Activated CD8-positive, alpha-beta memory T cell treated with anti-CD3 and anti-CD28 coated beads, Interleukin-2, amount 50 U/mL, for 24 hours (primary cell): ENCODE results near the gene ADAMTS14.

Experiments used
- DNase-seq: peaks from one replicate; pipeline ENCODE4 v3.0.0-alpha.2; 2020; ENCODE audit errors: extremely low read depth

ADAMTS14 gene

DNA sequence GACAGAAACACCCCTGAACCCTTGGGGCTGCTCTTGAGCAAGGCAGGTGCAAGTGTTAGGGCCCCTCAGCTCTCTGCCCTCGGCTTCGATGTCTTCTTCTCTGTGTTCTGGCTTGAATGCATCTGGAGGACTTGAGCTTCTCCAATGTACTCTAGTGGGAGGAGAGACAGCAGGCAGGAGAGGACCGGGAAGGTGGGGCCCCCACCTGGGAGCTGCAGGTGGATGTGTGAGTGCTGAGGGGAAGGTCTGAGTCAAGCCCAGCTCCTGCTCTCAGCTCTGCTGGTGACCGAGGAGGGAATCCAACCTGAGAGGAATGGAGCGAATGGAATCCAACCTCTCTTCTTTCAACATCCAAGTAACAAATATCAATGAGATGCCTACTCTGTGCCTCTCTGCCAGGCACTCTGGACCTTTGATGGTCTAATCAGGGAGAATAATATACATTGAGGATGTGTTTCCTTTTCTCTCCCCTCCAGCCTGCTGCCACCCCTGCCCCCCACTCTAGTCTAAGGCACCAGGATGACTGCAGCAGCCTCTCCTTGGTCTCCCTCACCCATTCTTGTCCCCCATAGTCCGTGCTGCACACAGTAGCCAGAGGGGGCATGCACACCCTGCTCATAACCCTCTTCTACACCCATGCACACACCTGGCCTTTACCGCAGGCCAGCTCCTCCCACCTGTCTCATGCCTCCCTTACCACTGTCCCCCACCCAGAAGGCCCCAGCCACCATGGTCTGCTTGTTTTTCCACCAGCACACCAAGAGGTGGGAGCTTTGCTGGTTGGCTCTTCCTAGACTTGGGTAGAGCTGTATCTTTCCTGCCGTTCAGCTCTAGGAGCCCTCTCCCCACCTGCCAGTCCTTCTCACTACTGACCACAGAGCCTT, 99.2 kb downstream of the ADAMTS14 start:
- DNase-seq, result no peak

DNA sequence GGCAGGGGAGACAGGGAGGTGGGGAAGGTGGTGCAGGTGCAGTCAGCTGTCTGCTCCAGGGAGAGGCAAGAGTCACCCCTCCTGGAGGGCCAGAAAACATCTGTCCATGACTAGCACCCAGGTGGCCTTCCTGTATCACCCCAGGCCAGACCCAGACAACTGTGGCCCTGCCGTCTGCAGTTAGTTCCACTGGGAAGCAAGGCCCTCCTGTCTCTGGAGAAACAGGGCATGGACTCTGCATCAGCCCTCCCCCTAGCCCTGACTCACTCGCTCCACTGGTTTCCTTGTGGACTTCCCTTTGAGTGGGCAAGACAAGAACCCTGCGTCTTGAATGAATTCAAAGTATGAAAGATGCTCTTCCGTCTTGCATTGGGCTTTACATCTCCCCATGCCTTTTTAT, 100.3 kb downstream of the ADAMTS14 start:
- DNase-seq, result no peak

DNA sequence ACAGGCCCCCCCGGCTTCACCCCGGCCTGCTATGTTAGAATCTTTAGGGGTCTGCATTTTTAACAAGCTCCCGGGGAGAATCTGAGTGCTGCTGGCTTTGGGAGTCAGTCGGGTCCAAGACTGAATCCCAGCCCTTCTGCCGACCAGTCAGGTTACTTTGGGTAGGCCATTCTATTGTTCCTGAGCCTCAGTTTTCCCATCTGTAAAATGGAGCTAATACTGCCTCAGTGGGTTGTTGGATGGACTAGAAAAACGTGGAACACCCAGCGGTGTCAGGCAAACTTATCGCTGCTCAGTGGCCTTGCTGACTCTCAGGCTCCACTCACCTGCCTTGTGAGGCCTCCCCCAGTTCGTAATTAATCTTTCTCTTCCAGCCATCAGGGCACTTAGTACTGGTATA, 101.2 kb downstream of the ADAMTS14 start:
- no peak for DNase-seq

DNA sequence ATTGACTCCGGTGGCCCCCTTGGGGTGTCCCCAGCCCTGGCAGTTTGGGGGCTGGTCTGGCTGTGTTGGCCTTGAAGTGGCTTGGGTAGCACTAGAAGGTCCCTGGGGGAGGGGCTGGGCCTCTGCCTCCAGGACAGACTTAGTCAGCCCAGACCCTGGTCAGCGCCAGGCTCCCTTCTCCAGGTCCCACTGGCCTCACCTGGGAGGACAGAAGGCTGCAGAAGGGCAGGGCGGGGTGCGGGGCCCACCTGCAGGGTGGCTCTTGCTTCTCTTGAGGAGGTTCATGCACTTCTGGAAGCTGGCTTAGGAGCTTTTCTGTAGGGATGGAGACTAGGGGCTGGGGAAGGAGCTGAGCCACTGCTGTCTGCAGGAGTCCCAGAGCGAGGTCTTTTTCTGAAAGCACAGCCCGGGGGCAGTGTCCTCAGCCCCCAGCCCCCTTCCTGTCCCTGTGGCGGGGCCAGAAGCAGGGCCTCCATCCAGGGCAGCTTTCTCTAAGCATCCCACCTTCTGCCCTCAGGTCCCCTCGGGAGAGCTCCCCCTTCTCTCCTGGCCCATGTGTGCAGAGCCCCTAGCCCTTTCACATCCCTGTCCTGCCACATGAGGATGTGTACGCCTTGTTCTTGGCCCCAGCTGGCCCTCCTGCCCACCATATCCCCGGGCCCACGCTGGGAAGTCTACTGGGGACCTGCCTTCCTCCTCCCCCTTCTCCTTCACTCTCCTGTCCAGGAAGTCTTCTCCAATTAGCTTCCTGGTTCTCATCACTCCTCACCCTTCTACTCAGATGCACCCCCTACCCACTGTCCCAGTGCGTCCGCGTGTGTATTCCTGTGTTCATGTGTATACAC, 101.9 kb downstream of the ADAMTS14 start:
- no peak for DNase-seq

DNA sequence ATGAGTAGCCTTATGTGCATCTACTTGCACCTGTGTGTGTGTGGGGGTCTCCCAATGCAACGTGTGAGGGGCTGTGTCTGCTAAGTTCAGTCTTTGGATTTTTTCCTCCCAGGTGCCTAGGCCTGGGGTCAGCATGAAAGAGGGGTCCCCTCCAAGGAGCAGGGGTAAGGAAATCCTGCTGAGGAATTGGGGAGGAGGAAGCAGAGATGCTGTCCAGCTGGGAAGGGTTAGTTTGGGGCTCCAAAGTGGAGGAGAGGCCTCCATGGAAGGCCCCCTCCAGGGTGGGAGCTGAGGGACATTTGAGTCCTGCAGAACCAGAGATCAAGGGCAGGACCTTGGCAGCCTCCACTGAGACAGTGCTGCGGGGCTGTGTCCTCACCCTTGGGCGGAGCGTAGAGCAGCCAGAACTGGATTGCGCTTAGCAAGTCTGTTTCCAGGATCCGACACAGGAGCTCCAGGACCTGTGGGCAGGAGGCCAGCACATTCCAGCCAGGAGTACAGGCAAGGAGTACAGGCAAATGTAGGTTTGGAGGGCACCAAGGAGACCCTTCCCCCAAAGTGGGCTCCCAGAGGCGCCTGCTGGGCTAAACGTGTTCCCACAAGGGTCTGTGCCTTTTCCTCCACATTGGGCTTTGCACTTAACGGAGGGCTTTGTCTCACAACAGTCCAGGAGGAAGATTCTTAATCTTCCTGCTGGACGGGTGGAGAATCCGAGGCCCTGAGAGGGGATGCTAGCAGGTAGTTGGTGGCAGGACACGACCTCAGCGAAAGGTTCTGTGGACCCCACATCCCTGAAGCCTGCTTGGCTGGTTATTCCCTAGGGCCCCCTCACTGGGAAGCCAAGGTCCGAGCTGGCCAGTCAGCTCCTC, 102.7 kb downstream of the ADAMTS14 start:
- DNase-seq, result no peak

DNA sequence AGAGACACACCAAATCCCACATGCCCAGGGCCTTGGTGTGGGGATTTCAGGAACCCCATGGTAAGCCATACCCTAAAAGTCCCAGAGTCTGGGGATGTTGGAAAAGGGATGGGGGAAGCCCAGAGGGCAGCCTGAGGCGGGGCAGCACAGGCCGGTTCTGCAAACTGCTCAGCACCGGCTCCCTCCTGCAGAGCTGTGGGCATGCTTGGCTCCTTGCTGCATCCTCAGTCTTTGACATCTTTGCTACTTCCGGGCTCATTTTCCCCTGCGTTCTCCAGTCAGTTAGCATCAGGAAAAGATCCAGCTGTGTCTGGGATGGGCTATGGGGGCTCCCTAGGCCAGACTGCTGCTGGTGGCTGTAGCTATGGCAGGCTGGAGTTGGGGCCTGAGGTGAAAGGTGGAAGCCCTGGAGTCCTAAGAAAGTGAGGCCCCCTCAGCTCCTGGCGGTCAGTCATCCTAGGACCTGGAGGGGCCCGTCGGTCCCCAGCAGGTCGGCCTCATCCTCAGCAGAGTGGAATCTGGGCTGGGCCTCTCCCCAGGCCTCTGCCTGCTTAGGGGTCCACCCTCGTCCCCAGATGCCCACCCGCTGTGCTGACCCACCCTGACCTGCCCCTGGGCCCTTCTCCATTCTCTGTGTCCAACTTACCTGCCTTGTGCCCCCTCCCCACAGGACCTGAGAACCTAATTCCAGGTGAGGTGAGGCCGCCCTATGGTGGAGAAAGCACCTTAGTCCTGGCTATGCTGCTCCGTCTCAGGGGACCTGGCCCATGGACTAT, 103.6 kb downstream of the ADAMTS14 start:
- DNase-seq, result no peak

DNA sequence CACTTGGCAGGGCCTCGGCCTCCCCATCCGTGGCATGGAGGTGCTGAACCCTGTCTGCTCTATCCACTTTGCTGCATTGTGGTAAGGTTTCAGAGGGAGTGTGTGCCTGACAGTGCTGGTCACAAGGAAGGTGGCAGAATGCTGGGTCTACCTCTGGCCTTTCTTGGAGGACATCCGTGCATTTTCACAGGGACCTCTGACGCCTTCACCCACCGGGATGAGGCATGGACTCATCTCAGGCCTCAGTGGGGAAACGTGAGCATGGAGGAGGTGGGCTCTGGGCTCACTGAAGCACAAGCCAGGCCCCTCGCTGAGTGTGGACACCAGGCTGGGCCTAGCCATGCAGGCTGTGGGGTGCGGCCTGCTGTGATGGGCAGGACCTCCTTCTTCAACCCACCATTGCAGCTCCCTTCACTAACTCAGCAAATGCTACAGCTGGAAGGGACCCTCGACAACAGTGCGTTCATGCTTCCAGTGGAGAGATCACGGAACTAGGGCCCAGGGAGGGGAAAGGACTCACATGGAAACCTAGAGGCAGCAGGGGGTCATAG, 104.2 kb downstream of the ADAMTS14 start:
- DNase-seq, result no peak

DNA sequence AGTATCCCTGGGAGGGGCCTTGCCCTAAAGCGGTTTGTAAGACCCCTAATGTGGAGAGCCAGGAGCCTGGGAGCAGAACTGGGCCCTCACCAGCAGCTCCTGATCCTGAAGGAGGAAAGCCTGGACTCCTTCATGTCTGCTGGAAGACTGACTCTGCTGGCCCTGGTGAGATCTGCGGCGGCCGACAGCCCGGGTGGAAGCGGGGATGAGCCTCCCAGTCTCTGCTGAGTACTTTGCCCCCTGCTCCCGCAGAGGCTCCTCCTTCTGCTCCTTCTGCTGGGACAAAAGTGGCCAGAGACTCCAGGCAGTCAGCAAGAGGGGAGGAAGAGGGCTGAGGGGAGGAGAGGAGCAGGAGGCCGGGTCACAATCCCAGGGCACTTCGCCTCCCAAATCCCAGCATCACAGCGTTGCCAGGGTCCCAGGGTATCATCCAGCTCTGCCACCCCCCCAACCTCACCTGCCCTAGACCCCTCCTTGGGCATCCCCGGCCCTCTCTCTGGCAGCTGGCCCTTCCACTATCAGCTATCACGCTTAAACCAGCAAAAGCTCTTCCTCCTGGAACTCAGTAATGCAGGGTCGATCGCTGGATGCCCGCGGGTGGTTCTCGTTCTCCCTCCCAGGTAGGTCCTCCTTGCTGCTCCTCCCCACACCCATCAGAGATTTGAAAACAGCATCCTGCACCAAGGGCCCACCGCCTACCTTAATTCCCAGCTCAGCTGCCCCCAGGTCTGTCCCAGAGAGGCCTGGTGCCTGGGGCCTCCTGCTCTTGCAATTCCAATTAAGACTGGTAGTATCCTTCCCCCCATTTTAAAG, 105.0 kb downstream of the ADAMTS14 start:
- no peak for DNase-seq

DNA sequence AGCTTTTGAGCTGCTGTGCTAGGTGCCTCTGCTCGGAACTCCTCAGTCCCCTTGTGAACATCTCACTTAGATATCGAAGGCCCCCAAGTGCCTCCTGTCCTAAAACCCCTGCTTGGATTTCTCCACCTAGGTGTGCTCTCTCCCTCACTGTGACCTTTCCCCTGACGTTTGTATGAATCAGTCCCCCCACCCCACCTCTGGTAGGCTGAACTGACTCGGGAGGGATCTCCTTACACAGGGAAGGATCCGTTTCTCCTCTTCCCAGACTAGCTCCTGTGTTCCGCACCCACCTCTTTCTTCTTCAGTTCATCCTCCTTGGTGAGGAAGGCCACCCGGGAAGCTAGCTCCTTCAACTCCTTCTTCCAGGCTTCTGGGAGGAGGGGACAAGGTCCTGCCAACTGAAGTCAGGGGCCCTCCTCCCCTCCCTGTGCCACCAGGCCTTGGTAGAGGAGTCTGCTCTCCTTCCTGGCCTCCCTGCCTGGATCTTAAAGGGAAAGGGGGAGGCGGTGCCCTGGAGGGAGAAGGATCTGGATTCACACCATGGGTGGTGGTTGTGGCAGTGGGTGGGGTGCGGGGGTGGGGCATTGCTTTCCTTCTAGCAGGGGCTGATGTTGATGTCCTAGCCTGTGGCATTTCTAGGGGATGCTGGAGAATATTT, 106.1 kb downstream of the ADAMTS14 start:
- no peak for DNase-seq

DNA sequence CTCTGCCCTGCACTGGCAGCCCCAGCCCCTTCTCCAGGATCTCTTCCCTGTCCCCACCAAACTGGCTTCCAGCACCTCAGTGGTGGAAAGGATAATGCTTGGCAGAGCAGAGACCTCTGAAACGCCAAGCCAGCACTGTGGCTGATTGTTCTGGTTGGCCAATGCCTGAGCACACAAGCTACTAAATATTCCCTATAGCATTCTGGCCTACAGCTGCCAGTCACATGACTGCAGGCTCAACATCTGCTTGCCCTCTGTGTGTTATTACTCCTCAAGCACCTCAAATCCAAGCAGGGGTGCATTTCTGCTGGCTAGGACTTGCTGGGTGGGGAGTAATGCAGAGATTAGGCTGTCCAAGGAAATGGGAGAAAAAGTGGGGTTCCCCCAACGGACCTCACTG, 106.8 kb downstream of the ADAMTS14 start:
- DNase-seq, result no peak

DNA sequence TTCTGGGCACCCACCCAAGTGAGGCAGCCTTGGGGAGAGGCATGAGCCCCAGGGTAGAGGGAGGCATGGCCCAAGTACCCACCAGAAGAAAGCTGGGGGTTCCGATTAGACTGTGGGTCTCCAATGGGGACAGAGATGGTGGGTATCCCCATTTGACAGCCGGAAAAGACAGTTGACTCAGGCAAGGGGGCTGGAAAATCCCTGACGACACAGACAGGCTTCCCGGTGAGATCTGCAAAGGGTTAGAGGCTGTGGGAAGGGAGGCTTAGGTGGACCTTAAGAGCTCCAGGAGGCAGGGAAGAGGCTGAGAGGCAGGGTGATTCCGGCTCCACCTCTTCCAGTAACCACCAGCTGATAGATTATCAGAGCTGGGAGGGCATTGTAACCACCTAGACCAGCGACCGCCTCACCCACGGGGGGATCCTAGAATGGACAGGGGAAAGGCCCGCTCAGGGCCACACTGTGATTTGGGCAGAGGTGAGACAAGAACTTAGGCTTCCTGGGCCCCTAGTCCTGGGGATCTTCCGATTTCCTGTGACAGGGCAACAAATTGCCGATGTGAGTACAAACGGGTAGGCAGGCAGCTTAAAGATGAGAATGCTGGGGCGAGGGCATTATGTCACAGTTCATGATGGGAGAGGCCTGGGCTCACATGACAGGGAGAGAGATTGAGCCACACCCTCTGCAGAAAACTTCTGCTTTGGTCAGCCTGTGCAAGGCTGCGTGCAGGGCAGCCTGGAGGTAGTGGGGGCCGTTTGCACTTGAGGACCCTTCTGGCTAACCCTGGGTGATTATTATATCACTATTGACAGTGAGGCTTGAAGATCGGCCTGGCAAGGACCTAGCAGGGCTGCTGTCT, 107.4 kb downstream of the ADAMTS14 start:
- DNase-seq, result no peak

DNA sequence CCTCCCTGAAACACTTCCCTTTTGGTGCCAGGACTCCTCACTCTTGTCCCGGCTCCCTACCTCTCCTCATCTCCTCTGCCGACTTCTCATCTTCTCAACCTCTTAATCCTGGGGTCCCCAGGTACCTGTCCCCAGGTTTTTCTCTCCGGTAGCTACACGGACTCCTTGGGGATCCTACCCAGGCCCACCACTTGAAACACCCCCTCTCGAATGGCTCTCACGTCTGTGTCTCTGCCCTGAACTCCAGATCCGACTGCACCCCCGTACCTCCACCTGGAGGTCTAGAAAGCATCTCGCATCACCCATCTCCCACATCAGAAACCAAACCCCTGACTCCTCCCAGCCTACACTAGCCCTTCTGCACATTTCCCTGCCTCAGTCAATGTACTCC, 108.1 kb downstream of the ADAMTS14 start:
- DNase-seq, result no peak

DNA sequence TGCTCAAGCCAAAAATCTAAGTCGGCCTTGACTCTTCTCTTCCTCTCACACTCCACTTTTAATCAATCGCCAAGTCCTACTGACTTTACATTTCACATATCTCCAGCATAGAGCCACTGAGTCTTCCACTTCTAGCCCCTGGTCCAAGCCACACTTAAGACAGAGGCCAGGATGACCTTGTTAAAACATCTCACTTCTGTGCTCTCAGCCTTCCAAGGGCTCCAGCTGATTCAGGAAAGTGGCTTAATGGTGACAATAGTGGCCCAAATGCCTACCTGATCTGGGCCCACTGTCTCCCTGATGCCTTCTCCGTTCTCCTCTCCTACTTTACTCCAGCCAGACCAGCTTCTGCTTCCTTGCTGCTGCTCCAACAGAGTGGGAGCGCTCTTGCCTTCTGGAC, 108.5 kb downstream of the ADAMTS14 start:
- DNase-seq, result no peak

DNA sequence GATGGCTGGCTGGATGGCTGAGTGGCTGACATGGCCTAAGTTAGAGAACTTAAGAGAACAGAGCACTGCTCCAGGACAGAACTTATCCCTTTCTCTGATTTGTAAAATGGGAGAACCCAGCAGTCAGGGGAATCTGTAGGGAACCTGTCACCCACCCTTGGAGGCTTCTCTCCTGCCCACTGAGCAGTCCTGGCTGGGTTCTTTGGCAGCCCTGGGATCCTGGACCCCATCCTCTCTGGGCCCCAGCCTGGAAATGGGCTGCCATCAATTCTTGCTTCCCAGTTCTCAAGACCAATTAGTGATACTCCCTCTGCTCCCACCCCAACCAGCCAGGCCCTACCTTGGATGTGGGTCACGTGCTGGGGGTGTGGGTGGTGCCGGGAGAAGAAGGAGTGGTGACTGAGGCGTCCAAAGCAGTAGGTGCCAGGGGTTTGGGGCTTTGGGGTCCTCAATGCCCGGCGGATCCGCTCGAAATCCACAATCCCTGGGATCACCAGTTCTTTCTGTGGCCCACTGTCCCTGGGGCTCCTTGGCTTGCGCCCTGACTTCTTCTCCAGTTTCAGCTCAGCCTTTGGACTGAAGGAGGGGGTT, 109.2 kb downstream of the ADAMTS14 start:
- no peak for DNase-seq

DNA sequence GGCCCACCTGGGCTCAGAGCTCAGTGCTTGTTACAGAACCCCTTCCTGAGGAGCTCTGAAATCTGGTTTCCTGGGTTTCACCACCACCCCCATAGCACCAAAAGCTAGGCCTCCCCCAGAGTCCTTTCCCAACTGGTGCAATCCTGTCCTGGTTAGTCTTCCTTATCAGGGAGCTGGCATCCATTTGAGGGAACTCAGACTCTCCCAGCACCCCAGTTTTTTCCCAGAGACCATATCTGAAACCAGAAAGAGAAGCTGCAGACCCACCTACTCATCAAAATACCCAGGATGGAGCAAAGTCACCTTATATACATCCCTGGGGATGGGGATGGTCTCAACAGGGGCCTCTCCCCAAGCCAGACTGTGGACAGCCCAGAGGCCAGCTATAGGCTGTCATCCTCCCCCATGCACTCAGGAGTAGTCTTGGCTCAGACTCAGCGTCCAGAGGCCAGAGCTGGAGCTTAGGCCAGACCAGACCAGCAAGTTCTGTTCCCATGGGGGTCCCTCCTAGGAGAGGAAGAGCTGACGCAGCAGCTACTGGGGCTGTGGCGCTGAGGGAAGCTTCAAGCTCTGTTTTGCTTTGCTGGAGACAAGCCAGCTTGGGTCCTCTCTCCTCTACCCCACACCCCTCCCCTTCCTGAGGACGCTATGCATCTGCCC, 109.9 kb downstream of the ADAMTS14 start:
- no peak for DNase-seq

DNA sequence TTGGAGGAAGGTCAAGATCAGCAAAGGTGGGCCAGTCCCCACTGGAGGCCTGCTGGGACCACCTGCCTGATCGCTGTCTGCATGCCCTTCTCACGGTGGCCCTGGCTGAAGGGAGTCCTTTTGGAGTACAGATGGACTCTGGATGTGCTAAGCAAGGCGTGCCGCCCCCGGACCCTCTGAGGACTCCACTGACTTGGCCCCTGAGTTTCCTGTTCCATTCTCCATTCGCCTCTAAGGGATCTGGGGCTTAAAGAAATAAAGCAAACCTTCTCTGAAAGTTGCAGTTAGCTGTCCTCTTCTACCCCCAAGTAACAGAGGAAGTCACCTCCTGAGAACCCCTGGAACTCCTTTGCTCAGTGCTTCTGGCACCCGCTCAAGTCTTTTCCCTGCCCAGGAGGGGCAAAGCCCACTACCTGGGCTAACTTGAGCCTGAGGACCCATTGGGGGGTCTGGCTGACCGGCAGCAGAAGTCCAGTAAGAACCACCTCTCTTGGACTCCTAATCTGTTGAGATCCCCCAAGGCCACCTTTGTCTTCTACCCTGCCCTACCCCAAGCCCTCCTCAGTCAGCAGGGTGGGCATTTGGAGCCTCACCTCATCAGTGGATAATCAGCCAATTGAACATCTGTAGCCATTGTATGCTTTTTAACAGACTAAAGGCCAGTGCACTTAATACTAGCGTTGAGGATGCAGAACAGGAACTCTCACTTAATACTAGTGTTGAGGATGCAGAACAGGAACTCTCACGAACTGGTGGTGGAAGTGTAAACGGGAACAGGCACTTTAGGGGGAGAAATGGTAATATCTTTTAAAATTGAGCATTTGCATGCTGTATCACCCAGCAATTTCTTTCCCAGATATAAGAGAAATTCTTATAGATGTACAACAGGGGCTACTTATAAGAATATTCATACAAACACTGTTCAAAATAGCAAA, 110.7 kb downstream of the ADAMTS14 start:
- DNase-seq, result no peak

DNA sequence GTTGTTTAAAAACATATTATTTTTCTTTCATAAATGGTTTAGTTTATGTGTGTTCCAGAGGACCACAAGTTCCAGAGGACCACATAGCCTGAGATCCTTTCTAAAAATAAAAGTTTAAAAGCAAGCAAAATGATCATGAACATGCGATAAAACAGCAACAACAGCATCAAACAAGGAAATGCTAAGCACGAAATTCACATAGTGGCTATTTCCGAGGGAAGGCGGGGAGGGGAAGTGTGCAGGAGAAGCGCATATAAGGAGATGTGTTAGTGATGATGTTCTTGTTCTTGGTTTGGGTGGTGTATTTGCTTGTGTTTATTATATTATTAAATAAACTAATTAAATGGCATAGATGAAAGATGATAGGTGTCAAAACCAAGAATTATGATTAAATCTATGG, 111.7 kb downstream of the ADAMTS14 start:
- no peak for DNase-seq
